HCT116 (cell line): ENCODE results near the gene NUS1. TPM values are rescaled to one million over a fixed set of nuclear protein-coding genes. Genes with fewer than 3 reads are reported as not detected.
"Not testable (repeated sequence)": the region's sequence is repeated elsewhere in the genome, so short reads cannot be mapped to it uniquely, and the experiment has no call there.

Source experiments
- ATAC-seq: fragments of 200-7000 bp; cut with Tn5 transposase; 2 replicates; pipeline ENCODE4 v1.9.1; 2020; ENCODE audit warnings: mild to moderate bottlenecking, moderate library complexity
- BruUV-seq: library from RNA; stranded (reverse); fragments of 400-500 nt; replicated peaks from 2 replicates; lab custom pipeline; 2021; lab: Mats Ljungman, UMichigan
- CTCF ChIA-PET: fragments of 300-600 bp; sonication (Branson Sonifier 250); formaldehyde crosslinking; loops from one replicate; lab custom pipeline; 2021; ENCODE audit warnings: antibody characterized with exemption; lab: Charles Lee
- POLR2A ChIA-PET: fragments of 300-600, 350-600 bp; sonication (Branson Sonifier 250); formaldehyde crosslinking; loops from one replicate; lab custom pipeline; 2021; ENCODE audit warnings: antibody characterized with exemption; lab: Charles Lee
- RAD21 ChIA-PET, 2 experiments: fragments of 300-600 bp; sonication (Branson Sonifier 250); formaldehyde crosslinking; loops; one replicate each; lab custom pipeline; 2023; ENCODE audit warnings: low total read pairs in 2 of 2; ENCODE audit not compliant: uncharacterized antibody in 2 of 2, unreplicated experiment in 2 of 2, low non-redundant PET in 1 of 2; lab: Charles Lee
- DNase-seq: peaks from one replicate; pipeline ENCODE4 v3.0.0-alpha.2; 2010; ENCODE audit warnings: low read depth, low spot score
- H2AFZ ChIP-seq: fragments of 200-600 bp; shearing (Covaris generic), sonication (generic); 2 replicates; pipeline ENCODE4 v1.6.1; 2017; ENCODE audit warnings: low read depth, mixed run types, mixed read lengths, antibody characterized with exemption, low read length; ENCODE audit not compliant: poor library complexity, severe bottlenecking
- H3K27ac ChIP-seq: 2 replicates; pipeline ENCODE4 v1.5.1; 2012; ENCODE audit warnings: low read depth, low read length
- H3K27me3 ChIP-seq: fragments of 200-600 bp; sonication (generic); 2 replicates; pipeline ENCODE4 v1.6.1; 2016; ENCODE audit warnings: mixed run types, low read length, mixed read lengths; ENCODE audit not compliant: insufficient read depth
- H3K36me3 ChIP-seq, 2 experiments: fragments of 200-500 bp in 1 of 2; fragments of 200-600 bp in 1 of 2; sonication (Bioruptor generic) in 1 of 2; sonication (generic) in 1 of 2; 2 replicates each; pipeline versions ENCODE4 v1.5.1 to v1.6.1; 2014 to 2016; ENCODE audit warnings: low read length in 2 of 2, inconsistent platforms in 1 of 2, mixed read lengths in 1 of 2, mixed run types in 1 of 2; ENCODE audit not compliant: insufficient read depth in 2 of 2, control insufficient read depth in 1 of 2
- H3K4me1 ChIP-seq, 2 experiments: fragments of 200-600 bp in 1 of 2; sonication (generic) in 1 of 2; 2 replicates each; pipeline versions ENCODE4 v1.5.1 to v1.6.1; 2012 to 2017; ENCODE audit warnings: low read length in 2 of 2, inconsistent platforms in 1 of 2, mild to moderate bottlenecking in 1 of 2, mixed read lengths in 1 of 2, mixed run types in 1 of 2, moderate library complexity in 1 of 2; ENCODE audit not compliant: insufficient read depth in 2 of 2, control insufficient read depth in 1 of 2
- H3K4me2 ChIP-seq: fragments of 200-600 bp; sonication (generic); 2 replicates; pipeline ENCODE4 v1.6.1; 2017; ENCODE audit warnings: mixed run types, low read length, mixed read lengths
- H3K4me3 ChIP-seq, 2 experiments: fragments of 200-600 bp in 1 of 2; sonication (generic) in 1 of 2; replicated peaks in 1 of 2; 2 replicates each; pipeline ENCODE4 v1.5.1; 2011 to 2016; ENCODE audit warnings: low read length in 2 of 2, control low read depth in 1 of 2, low read depth in 1 of 2, mild to moderate bottlenecking in 1 of 2, mixed read lengths in 1 of 2, mixed run types in 1 of 2
- H3K79me2 ChIP-seq: fragments of 200-600 bp; sonication (generic); 2 replicates; pipeline ENCODE4 v1.6.1; 2017; ENCODE audit warnings: mild to moderate bottlenecking, mixed run types, low read length, moderate library complexity, mixed read lengths; ENCODE audit not compliant: insufficient read depth
- H3K9ac ChIP-seq: fragments of 200-600 bp; sonication (generic); 2 replicates; pipeline ENCODE4 v1.6.1; 2016; ENCODE audit warnings: low read length, mixed read lengths
- H3K9me2 ChIP-seq: fragments of 200-600 bp; sonication (generic), shearing (Covaris generic); 2 replicates; pipeline ENCODE4 v1.6.1; 2017; ENCODE audit warnings: mixed run types, mild to moderate bottlenecking, moderate library complexity; ENCODE audit not compliant: insufficient read depth
- H3K9me3 ChIP-seq, 2 experiments: fragments of 200-500 bp in 1 of 2; fragments of 200-600 bp in 1 of 2; sonication (Bioruptor generic) in 1 of 2; sonication (generic) in 1 of 2; 2 replicates each; pipeline ENCODE4 v1.6.1; 2014 to 2017; ENCODE audit warnings: low read length in 2 of 2, mixed read lengths in 2 of 2, inconsistent platforms in 1 of 2, low read depth in 1 of 2, mild to moderate bottlenecking in 1 of 2, mixed run types in 1 of 2, moderate library complexity in 1 of 2; ENCODE audit not compliant: control insufficient read depth in 1 of 2, insufficient read depth in 1 of 2
- H4K20me1 ChIP-seq: fragments of 200-600 bp; sonication (generic), shearing (Covaris generic); 2 replicates; pipeline ENCODE4 v1.6.1; 2017; ENCODE audit warnings: mixed run types, mild to moderate bottlenecking, moderate library complexity; ENCODE audit not compliant: insufficient read depth
- CBX3 ChIP-seq: IDR thresholded peaks from 2 replicates; pipeline ENCODE4 v1.6.1; 2012; ENCODE audit warnings: low read depth
- CEBPB ChIP-seq: IDR thresholded peaks from 2 replicates; pipeline ENCODE4 v1.6.1; 2012; ENCODE audit warnings: low read depth
- JUND ChIP-seq: IDR thresholded peaks from 2 replicates; pipeline ENCODE4 v1.6.1; 2012
- SRF ChIP-seq: IDR thresholded peaks from 2 replicates; pipeline ENCODE4 v1.6.1; 2012; ENCODE audit warnings: low read depth
- TCF7L2 ChIP-seq: IDR thresholded peaks from 2 replicates; pipeline ENCODE4 v1.7.0; 2011; ENCODE audit warnings: borderline replicate concordance, inconsistent platforms; ENCODE audit not compliant: insufficient read depth, insufficient read length; ENCODE audit errors: extremely low read depth
- intact Hi-C: fragments of 100-400 bp; cut with micrococcal nuclease; formaldehyde crosslinking; loops from 2 replicates; pipeline ENCODE4 v1.10.0; 2022
- total RNA-seq: library from RNA; stranded (reverse); gene quantifications from one replicate; pipeline ENCODE4 v1.2.1, GENCODE V29; 2021; ENCODE audit not compliant: unreplicated experiment
- TF ChIP-seq, protein P1 (sequence below), 3 experiments: fragments of 200-600 bp in 1 of 3; sonication (generic) in 1 of 3; IDR thresholded peaks in 2 of 3; conservative IDR thresholded peaks in 1 of 3; 2 replicates each; pipeline ENCODE4 v1.5.1; 2012 to 2017; ENCODE audit warnings: low read depth in 2 of 3, low read length in 2 of 3, antibody characterized with exemption in 1 of 3, borderline replicate concordance in 1 of 3, control low read depth in 1 of 3, mild to moderate bottlenecking in 1 of 3, mixed read lengths in 1 of 3, mixed run types in 1 of 3, moderate library complexity in 1 of 3; ENCODE audit not compliant: insufficient read depth in 1 of 3

The NUS1 gene
- total RNA-seq, 1 experiment from 2014 or later, result 46.2 TPM

DNA sequence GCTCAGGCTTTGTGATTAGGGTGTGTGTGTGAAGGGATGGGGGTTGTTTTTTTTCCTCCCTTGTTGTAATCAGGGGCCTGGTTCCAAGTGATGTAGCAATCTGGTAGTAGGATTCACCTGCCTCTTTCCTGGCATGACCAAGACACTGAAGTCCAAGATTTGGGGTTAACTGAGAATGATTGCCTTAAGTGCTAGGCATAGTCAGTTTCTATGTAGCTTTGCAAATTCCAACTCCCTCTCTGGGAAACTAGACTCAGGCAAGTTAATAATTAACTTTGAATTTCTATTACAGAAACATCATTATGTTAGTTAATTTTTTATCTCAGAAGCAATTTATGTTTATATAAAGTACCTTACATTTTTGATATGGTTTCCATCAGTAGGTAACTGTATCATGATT, 43.6 kb downstream of the NUS1 start:
- CTCF ChIA-PET, result no interaction called here
- Histone ChIP-seq H4K20me1 (no peaks in the 10 kb centered on the region), H3K9me3 (no peaks in the 10 kb centered on the region), H3K27ac (no peak overlapping the region), H3K79me2 (no peaks in the 10 kb centered on the region)
- intact Hi-C loops, result no loop called here
- no peak for DNase-seq
- TF ChIP-seq, protein P1, sequence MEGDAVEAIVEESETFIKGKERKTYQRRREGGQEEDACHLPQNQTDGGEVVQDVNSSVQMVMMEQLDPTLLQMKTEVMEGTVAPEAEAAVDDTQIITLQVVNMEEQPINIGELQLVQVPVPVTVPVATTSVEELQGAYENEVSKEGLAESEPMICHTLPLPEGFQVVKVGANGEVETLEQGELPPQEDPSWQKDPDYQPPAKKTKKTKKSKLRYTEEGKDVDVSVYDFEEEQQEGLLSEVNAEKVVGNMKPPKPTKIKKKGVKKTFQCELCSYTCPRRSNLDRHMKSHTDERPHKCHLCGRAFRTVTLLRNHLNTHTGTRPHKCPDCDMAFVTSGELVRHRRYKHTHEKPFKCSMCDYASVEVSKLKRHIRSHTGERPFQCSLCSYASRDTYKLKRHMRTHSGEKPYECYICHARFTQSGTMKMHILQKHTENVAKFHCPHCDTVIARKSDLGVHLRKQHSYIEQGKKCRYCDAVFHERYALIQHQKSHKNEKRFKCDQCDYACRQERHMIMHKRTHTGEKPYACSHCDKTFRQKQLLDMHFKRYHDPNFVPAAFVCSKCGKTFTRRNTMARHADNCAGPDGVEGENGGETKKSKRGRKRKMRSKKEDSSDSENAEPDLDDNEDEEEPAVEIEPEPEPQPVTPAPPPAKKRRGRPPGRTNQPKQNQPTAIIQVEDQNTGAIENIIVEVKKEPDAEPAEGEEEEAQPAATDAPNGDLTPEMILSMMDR (IDR thresholded peaks at IDR 0.05 in 2 of 3, conservative IDR thresholded peaks at IDR 0.05 in 1 of 3; ENCODE audit: borderline replicate concordance in 1 of 3, insufficient read depth in 1 of 3, low read depth in 2 of 3, low read length in 2 of 3), result no peak
- no peak for TF ChIP-seq SRF
- no peak for TF ChIP-seq CEBPB
- no peak for TF ChIP-seq JUND
- TF ChIP-seq CBX3, result no peak
- TF ChIP-seq TCF7L2, result no peak
- TF ChIP-seq, all 23 proteins: peak for 0
- RAD21 ChIA-PET, result no interaction called here
- POLR2A ChIA-PET, result no interaction called here
- Histone ChIP-seq H2AFZ (no peak overlapping the region), H3K9me2 (no peaks in the 10 kb centered on the region), H3K36me3 (no peaks in the 10 kb centered on the region), H3K4me2 (no peak overlapping the region), H3K4me1 (no peaks in the 10 kb centered on the region), H3K9ac (no peak overlapping the region), H3K4me3 (no peak overlapping the region), H3K27me3 (no peaks in the 10 kb centered on the region)
- no TSS peak for BruUV-seq
- ATAC-seq, result no peak

DNA sequence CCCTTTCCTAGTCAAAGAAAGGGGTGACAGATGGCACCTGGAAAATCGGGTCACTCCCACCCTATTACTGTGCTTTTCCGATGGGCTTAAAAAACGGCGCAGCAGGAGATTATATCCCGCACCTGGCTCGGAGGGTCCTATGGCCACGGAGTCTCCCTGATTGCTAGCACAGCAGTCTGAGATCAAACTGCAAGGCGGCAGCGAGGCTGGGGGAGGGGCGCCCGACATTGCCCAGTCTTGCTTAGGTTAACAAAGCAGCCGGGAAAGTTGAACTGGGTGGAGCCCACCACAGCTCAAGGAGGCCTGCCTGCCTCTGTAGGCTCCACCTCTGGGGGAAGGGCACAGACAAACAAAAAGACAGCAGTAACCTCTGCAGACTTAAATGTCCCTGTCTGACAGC, 46.3 kb downstream of the NUS1 start:
- H3K27ac ChIP-seq, H3K4me3 ChIP-seq, RAD21 ChIA-PET: not testable (repeated sequence)

More for the DNA sequence above, 46.3 kb downstream of the NUS1 start:
- POLR2A ChIA-PET, H4K20me1 ChIP-seq, intact Hi-C loops, H3K9me2 ChIP-seq, ATAC-seq, DNase-seq, H3K4me1 ChIP-seq, H3K9me3 ChIP-seq, H3K9ac ChIP-seq, BruUV-seq, H3K4me2 ChIP-seq, H3K36me3 ChIP-seq, H3K27me3 ChIP-seq, CTCF ChIA-PET, H3K79me2 ChIP-seq, H2AFZ ChIP-seq: not testable (repeated sequence)
